Transverse colon (tissue), 4 donors: ENCODE measurements around the gene ATF6.

Experiments used
- EP300 ChIP-seq: sonication (generic); formaldehyde crosslinking; IDR thresholded peaks from one replicate; pipeline ENCODE4 v1.6.1; 2017; ENCODE audit warnings: antibody characterized with exemption, low read depth
- POLR2A ChIP-seq: fragments of 450-650 bp; IDR thresholded peaks from one replicate; pipeline ENCODE4 v1.6.1; 2016; ENCODE audit warnings: antibody characterized with exemption, mild to moderate bottlenecking, moderate library complexity
- POLR2AphosphoS5 ChIP-seq, 3 donors: sonication (generic); formaldehyde crosslinking; IDR thresholded peaks; one replicate each; pipeline ENCODE4 v1.6.1; 2016; ENCODE audit warnings: antibody characterized with exemption in 3 of 3
- TF ChIP-seq, protein P1 (sequence below), 5 experiments: fragments of 200-600 bp in 3 of 5; fragments of 450-650 bp in 2 of 5; sonication (generic) in 3 of 5; IDR thresholded peaks; 1 replicate in 2 of 5; 2 replicates in 3 of 5; pipeline ENCODE4 v1.5.1; 2016 to 2017; ENCODE audit warnings: antibody characterized with exemption in 5 of 5, inconsistent platforms in 3 of 5, mild to moderate bottlenecking in 2 of 5, moderate library complexity in 1 of 5

- TF ChIP-seq, protein P1, sequence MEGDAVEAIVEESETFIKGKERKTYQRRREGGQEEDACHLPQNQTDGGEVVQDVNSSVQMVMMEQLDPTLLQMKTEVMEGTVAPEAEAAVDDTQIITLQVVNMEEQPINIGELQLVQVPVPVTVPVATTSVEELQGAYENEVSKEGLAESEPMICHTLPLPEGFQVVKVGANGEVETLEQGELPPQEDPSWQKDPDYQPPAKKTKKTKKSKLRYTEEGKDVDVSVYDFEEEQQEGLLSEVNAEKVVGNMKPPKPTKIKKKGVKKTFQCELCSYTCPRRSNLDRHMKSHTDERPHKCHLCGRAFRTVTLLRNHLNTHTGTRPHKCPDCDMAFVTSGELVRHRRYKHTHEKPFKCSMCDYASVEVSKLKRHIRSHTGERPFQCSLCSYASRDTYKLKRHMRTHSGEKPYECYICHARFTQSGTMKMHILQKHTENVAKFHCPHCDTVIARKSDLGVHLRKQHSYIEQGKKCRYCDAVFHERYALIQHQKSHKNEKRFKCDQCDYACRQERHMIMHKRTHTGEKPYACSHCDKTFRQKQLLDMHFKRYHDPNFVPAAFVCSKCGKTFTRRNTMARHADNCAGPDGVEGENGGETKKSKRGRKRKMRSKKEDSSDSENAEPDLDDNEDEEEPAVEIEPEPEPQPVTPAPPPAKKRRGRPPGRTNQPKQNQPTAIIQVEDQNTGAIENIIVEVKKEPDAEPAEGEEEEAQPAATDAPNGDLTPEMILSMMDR (IDR thresholded peaks at IDR 0.05) = no peak
- no peak for TF ChIP-seq POLR2A
- TF ChIP-seq EP300 = no peak
- TF ChIP-seq POLR2AphosphoS5 (IDR thresholded peaks at IDR 0.05) = no peak
Observed at GRCh38 chr1:161848676-161849075, 82.6 kb downstream of the ATF6 start.
